HG02678 (cell line): ENCODE measurements around the gene SLC35E4.
"Not testable (repeated sequence)": the region's sequence is repeated elsewhere in the genome, so short reads cannot be mapped to it uniquely, and the experiment has no call there.

Experiments used
- ATAC-seq: cut with Tn5 transposase; IDR thresholded peaks from one replicate; pipeline ENCODE4 v1.9.1; 2021; ENCODE audit warnings: mild to moderate bottlenecking, moderate library complexity; ENCODE audit not compliant: unreplicated experiment

SLC35E4 gene

DNA sequence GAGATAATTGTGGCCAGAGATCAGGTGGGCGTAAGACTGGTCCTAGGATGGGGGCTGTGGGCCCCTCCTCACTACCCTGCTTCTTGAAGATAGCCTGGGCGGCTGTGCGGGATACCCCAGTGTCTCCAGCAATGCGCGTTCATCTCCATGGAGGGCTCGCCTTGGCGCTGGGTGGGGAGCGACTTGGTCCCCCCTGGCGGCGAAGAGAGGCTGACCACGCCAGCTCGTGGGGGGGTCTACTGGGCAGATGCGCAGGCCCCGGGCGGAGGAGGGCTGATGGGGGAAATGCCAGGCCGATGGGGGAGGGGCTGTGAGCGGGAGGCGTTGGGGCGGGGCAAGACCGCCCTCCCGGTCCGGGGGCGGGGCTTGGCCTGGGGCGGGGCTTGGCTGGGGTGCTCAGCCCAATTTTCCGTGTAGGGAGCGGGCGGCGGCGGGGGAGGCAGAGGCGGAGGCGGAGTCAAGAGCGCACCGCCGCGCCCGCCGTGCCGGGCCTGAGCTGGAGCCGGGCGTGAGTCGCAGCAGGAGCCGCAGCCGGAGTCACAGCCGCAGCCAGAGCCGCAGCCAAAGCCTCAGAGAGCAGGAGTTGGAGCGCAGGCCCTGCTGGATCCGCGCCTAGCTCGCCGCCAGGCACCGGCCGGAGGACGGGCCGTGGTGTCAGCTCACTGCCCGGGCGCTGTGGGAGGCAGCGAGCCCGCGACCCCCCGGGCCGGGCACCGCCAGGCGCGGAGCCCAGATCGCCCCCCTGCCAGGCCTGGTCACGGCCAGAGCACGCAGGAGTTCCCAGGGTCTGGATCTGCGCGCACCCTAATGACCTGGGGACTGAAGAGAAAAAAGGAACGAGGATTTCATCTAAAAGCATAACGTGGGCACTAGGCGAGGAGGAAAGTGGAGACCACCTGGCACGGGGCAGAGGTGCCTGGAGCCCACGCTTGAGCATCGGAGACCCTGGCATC lies at the start of gene SLC35E4:
SLC35E4 (plus strand) TSS at position 509 of the 953 bp plus-strand sequence. CDS start 670 bp downstream, outside the sequence.
- ATAC-seq: peak; percentile 73

- ATAC-seq: no peak
These were observed 49.2 kb upstream of the SLC35E4 start for GRCh38 chr22:30586414-30586813.

GRCh38 chr22:30591191-30591587 lies 44.4 kb upstream of the SLC35E4 start:
- ATAC-seq: no peak

DNA sequence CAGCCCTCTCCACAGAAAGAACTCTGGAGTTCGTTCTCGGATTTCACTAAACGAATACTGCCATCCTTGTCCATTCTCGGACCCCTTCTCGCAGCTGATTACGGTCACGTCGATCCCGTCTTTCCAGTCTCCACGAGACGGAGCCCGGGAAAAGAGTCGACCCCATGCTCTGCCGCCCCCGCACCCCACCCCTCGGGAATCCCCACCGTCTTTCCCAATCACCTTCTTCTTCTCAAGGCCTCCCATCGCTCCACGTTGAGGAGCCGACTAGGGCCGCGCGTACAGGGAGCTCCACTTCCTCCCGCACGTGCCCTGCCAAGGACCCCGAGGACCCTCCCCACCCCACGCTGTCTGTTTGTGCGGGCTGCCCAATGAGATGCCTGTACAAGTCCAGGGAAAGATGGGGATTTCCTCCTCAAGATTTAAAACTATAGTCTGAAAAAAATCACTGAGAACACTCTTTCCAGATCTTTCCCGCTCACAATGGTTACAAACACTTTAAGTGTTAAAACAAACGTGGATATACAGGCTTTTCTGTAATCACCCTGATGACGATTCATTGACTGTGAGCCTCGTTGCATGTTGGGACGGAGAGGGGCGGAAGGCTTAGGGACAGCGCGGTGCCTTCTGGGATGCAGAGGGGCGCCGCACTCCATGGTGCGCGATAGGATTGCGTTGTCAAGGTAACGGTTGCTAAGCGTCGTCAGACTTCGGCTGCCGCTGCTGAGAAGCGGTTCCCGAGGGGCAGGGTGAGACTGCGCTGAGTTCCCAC lies 43.8 kb upstream of the SLC35E4 start, which contains the start of gene PES1:
PES1 (minus strand) TSS at position 323 of the 772 bp plus-strand sequence; CDS start at position 246, 77 bp downstream.
- ATAC-seq: peak; percentile 97

- not testable (repeated sequence) for ATAC-seq
These were observed 43.2 kb upstream of the SLC35E4 start for GRCh38 chr22:30592360-30592713.

GRCh38 chr22:30596199-30596598 lies 39.4 kb upstream of the SLC35E4 start:
- no peak for ATAC-seq

- no peak for ATAC-seq
These were observed 38.7 kb upstream of the SLC35E4 start for GRCh38 chr22:30596886-30597285.

- no peak for ATAC-seq
These were observed 36.6 kb upstream of the SLC35E4 start for GRCh38 chr22:30598986-30599385.

- no peak for ATAC-seq
These were observed 34.7 kb upstream of the SLC35E4 start for GRCh38 chr22:30600921-30601320.

DNA sequence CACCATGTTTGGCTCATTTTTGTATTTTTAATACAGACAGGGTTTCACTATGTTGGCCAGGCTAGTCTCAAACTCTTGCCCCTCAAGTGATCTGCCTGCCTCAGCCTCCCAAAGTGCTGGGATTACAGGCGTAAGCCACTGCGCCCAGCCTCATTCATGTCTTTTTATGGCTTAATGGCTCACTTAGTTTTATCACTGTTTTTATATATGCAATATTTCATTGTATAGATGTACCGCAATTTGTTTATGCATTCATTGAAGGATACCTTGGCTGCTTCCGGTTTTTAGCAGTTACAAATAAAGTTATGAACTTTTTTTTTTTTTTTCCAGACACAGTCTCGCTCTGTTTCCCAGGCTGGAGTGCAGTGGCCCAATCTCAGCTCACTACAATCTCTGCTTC lies 34.1 kb upstream of the SLC35E4 start:
- ATAC-seq: no peak

GRCh38 chr22:30602049-30602448 lies 33.5 kb upstream of the SLC35E4 start:
- ATAC-seq: no peak

- ATAC-seq: no peak
These were observed 31.8 kb upstream of the SLC35E4 start for GRCh38 chr22:30603801-30604200.

DNA sequence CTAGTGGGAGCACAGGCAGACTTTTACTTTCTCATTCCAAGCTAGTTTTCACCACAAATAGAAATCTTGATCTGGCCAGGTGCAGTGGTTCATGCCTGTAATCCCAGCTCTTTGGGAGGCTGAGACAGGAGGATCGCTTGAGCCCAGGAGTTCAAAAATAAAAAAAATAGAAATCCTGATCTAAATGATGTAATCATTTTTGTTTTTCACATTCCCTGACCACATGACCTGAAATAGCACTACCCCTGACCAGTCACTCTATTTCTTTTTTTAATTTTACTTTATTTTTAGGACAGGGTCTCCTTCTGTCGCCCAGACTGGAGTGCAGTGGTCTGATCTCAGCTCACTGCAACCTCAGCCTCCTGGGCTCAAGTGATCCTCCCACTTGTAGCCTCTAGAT lies 30.9 kb upstream of the SLC35E4 start:
- no peak for ATAC-seq

DNA sequence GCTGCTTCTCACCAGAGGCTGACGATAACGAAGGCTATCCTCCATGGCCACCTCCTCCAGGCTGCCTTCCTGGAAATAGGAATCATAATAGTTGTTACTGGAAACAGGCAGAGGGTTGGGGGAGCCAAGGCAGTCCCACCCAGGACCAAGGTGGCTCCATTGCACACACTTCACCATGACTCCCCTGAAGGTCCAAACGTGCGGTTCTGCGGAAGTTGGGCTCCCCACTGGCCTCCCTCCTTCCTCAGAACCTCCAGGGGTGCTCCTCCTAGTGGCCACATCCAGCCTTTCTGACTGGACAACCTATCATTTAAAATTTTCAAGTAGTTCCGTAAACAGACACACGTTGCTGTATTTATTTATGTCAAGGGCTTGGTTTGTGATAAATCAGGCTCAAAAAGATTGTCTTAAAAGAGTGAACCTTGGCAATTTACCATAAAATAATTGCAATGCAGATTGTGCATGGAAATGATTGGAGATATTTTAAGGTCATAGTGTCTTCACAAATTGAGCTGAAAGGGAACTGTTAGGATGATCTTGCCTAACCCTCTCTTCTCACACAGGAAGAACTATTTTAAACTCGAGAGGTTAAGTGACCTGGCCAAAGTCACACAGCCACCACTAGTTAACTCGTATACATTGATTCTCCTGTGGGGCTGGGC lies 30.0 kb upstream of the SLC35E4 start:
- no peak for ATAC-seq

DNA sequence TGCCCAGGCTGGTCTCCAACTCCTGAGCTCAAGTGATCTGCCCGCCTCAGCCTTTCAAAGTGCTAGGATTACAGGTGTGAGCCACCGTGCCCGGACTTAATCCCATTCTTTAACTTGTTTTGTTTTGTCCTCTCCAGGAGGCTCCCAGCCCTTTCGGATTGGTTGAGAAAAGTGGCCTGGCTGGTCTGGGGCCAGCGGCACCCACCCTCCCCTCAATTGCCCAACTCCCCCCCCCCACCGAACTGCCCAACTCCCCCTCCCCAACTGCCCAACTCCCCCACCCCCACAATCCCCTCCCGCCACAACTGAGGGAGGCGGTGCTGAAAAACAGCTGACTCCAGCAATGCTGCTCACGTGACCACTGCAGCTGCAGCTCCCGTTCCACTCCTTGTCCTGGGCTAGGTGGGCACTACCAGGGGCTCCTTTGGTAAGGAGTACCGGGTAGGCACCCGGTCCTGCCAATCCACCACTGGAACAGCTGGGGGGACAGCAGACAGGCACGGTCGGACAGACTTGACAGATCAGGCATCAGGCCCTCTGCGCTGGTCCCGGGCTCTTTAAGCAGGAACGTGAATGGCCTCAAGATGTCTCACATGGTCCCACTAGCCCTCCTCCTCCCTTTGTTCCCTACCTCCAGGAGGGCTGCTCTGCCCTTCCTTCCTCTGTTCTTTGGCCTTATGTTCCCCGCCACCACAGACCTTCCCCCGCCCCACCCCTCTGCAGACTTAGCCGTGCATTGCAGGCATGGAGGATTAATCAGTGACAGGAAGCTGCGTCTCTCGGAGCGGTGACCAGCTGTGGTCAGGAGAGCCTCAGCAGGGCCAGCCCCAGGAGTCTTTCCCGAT lies 28.9 kb upstream of the SLC35E4 start, which contains the start of gene TCN2:
TCN2 (plus strand) TSS at position 720 of the 845 bp plus-strand sequence. CDS start 158 bp downstream, outside the sequence.
- peak; percentile 61 for ATAC-seq

- ATAC-seq: no peak
These were observed 28.2 kb upstream of the SLC35E4 start for GRCh38 chr22:30607300-30607930.

DNA sequence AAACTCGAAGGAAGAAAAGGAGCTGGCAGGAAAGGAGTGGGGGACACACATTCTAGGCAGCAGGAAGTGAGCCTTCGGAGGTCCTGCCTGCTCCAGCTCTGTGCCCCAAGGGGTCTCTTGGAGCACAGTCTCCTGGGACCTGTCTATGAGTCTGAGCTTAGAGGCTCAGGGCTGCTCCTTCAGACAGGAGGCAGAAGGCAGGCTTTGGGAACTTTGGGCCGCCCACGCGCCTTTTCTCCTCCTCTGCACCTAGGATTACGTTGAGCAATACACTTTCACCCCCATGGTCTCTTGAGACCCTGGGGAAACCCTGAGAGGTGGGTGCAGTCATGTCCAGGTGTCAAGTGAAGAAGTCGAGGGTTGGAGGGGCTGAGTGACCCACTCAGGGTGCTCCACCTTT lies 27.6 kb upstream of the SLC35E4 start:
- ATAC-seq: no peak

- ATAC-seq: no peak
These were observed 26.1 kb upstream of the SLC35E4 start for GRCh38 chr22:30609260-30610185.

- ATAC-seq: no peak
These were observed 25.3 kb upstream of the SLC35E4 start for GRCh38 chr22:30610299-30610698.
